ENCODE results near the gene OR2B2.

DNA sequence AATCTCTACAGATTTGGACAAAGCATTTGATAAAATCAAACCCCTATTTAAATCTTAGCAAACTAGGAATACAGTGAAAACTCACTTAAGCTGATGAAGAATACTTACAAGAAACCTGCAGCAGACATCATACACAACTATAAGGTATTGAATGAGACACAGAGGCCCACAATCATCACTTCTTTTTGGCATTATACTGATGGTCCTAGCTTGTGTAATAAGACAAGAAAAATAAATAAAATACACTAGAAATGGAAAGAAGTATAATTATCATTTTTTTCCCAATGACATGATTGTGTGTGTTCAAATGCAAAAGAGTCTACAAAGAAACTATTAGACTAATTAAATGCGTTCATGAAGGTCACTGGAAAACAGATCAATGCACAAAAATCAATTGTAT is 36.0 kb upstream of the OR2B2 start:
- no peak for TF ChIP-seq ZBTB7A (IDR thresholded peaks at IDR 0.05; ENCODE audit: low read depth)
- no peak for TF ChIP-seq EP300 (IDR thresholded peaks at IDR 0.05; ENCODE audit: borderline replicate concordance)
- TF ChIP-seq TCF12 (IDR thresholded peaks at IDR 0.05; ENCODE audit: low read depth) = no peak
